ENCODE data around the gene SPEM1.
"Not testable (repeated sequence)": the region's sequence is repeated elsewhere in the genome, so short reads cannot be mapped to it uniquely, and the experiment has no call there.

The SPEM1 gene

DNA sequence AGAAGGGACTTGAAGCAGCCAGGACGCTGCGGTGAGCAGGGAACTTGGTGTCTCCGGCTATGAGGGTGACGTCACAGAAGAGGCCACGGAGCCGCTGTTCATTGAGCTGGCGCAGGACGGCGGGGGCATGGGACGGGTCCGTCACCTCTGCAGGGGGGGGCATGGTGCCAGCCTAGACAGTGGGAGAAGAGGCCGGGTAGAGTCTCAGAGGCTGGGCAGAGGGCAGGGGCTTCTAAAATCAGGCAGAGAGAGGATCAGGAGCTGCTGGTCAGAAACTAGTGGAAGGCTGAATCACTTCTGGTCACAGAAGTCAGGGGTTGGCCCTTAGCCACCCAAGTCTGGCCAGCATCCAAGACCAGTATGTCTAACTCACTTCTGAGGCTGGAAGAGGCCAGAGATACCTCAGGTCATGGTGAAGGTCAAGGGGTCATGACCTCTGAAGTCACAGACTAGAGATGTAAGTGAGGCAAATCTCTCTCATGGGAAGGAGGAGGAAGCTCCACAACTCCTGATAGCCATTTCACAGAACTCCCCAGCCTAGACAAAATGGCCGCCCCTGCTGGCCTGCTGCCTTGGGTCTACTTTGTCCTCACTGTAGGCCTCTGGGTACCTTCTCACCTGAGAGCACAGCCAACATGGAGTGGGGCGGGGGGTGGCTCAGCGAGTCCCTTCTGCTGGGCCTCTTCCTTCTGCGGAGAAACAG lies 46.7 kb downstream of the SPEM1 start:
- no peak for DNase-seq (ENCODE audit: low spot score)
- in situ Hi-C loops (cut with MboI; ENCODE audit: low sequenced_read_pairs, unreplicated experiment): no loop called here

DNA sequence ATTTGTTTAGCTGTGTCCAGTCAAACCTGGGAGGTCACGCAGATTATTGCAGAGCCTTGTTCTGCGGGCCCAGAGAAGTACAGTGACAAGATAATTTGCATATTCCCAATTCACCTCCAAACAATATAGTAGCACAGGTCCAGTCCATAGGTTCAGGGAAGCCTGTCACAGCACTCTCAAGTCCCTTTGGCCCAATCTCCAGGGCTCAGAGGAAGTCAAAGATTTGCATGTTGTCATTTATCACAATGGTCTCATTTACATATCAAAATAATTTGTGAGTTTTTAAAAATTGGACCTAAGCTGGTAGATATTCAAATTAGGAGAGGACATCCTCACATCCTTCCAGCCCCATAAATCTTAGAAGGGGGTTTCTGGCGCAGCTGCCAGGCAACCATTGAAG lies 47.4 kb downstream of the SPEM1 start:
- in situ Hi-C loops (cut with MboI; ENCODE audit: low sequenced_read_pairs, unreplicated experiment): no loop called here
- no peak for DNase-seq (ENCODE audit: low spot score)
- TF ChIP-seq, protein P1, sequence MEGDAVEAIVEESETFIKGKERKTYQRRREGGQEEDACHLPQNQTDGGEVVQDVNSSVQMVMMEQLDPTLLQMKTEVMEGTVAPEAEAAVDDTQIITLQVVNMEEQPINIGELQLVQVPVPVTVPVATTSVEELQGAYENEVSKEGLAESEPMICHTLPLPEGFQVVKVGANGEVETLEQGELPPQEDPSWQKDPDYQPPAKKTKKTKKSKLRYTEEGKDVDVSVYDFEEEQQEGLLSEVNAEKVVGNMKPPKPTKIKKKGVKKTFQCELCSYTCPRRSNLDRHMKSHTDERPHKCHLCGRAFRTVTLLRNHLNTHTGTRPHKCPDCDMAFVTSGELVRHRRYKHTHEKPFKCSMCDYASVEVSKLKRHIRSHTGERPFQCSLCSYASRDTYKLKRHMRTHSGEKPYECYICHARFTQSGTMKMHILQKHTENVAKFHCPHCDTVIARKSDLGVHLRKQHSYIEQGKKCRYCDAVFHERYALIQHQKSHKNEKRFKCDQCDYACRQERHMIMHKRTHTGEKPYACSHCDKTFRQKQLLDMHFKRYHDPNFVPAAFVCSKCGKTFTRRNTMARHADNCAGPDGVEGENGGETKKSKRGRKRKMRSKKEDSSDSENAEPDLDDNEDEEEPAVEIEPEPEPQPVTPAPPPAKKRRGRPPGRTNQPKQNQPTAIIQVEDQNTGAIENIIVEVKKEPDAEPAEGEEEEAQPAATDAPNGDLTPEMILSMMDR (IDR thresholded peaks at IDR 0.05; ENCODE audit: borderline replicate concordance, control extremely low read depth, extremely low read depth, insufficient read depth, missing control alignments): no peak

More for the DNA sequence above, 46.7 kb downstream of the SPEM1 start:
- TF ChIP-seq, protein P1 (IDR thresholded peaks at IDR 0.05; ENCODE audit: borderline replicate concordance, control extremely low read depth, extremely low read depth, insufficient read depth, missing control alignments): no peak

DNA sequence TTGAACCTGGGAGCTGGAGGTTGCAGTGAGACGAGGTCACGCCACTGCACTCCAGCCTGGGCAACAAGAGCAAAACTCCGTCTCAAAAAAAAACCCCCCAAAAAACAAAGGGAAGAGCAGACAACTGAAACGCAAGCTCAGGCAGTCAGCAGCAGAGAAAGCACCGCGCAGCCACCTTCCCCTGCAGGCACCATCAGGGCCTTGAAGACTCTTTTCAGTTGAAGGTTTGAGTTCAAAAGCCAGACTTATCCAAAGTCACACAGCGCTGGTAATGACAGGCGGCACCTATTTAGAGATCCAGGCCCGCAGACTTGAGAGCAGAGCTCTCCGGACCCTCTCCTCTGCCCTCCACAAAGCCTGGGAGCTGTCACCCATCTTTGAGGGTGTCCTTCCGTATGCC lies 48.2 kb downstream of the SPEM1 start:
- DNase-seq (ENCODE audit: low spot score): no peak
- in situ Hi-C loops (cut with MboI; ENCODE audit: low sequenced_read_pairs, unreplicated experiment): no loop called here
- TF ChIP-seq, protein P1 (IDR thresholded peaks at IDR 0.05; ENCODE audit: borderline replicate concordance, control extremely low read depth, extremely low read depth, insufficient read depth, missing control alignments): no peak

DNA sequence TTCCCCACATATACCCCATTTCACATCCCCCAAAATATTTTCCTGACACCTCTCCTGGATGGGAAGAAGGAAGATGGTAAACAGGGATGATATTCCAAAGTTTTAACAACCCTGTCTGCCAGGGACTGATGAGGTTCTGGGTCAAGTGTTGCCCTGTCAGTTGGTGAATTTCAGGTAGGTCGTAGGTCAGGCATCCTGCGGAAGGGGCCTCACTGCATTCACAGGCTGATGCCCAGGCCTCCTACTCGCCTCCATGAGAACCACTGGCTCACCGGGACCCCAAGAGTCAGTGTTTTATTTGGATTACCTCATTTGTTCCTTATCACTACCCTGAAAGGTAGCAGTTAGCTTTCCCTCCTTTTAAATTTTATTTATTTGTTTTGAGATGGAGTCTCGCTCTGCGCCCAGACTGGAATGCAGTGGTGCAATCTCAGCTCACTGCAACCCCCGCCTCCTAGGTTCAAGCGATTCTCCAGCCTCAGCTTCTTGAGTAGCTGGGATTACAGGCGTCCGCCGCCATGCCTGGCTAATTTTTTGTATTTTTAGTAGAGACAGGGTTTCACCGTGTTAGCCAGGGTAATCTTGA lies 48.8 kb downstream of the SPEM1 start:
- in situ Hi-C loops (cut with MboI; ENCODE audit: low sequenced_read_pairs, unreplicated experiment): no loop called here
- no peak for DNase-seq (ENCODE audit: low spot score)

DNA sequence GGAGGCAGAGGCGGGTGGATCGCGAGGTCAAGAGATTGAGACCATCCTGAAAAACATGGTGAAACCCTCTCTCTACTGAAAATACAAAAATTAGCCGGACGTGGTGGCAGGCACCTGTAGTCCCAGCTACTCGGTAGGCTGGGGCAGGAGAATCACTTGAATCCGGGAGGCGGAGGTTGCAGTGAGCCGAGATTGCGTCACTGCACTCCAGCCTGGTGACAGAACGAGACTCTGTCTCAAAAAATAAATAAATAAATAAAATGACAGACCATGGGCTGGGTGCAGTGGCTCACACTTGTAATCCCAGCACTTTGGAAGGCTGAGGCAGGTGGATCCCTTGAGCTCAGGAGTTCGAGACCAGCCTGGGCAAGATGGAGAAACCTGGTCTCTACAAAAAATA lies 49.7 kb downstream of the SPEM1 start:
- in situ Hi-C loops (cut with MboI; ENCODE audit: low sequenced_read_pairs, unreplicated experiment); DNase-seq (ENCODE audit: low spot score): not testable (repeated sequence)

More for the DNA sequence above, 48.8 kb downstream of the SPEM1 start:
- TF ChIP-seq, protein P1 (IDR thresholded peaks at IDR 0.05; ENCODE audit: borderline replicate concordance, control extremely low read depth, extremely low read depth, insufficient read depth, missing control alignments): no peak

DNA sequence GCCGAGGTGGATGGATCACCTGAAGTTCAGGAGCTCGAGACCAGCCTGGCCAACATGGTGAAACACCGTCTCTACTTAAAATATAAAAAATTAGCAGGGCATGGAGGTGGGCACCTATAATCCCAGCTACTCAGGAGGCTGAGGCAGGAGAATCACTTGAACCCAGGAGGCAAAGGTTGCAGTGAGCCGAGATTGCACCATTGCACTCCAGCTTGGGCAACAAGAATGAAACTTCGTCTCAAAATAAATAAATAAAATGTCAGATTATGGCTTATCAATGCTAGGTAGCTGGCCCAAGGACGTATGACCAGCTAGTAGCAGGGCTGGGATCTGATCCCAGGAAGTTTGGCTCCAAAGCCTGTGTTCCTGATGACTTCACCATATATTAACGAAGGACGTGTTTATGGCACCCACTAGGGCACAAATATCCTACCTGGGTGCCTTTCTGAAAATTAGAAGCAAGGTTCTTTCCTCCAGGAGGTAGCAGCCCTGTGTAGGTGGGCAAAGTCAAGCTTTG lies 50.4 kb downstream of the SPEM1 start:
- in situ Hi-C loops (cut with MboI; ENCODE audit: low sequenced_read_pairs, unreplicated experiment); DNase-seq (ENCODE audit: low spot score): not testable (repeated sequence)

Data from GM13976 (cell line).